Hypothalamus (tissue), 51 donors: Measurements from ENCODE around the gene IL33.

ENCODE experiments used
- DNase-seq, 51 donors: peaks; one replicate each; lab custom pipeline; 2025; lab: John Stamatoyannopoulos, UW

The IL33 gene

GRCh38 chr9:6277417-6277816, 61.8 kb downstream of the IL33 start:
- DNase-seq, result no peak

GRCh38 chr9:6301858-6302257, 86.3 kb downstream of the IL33 start:
- DNase-seq, result no peak

GRCh38 chr9:6302417-6302816, 86.8 kb downstream of the IL33 start:
- DNase-seq, result no peak

GRCh38 chr9:6304232-6304631, 88.6 kb downstream of the IL33 start:
- no peak for DNase-seq

- DNase-seq, result no peak
Measured at GRCh38 chr9:6305954-6306563, 90.5 kb downstream of the IL33 start.
